ENCODE data around the gene TMEM213.

The TMEM213 gene

DNA sequence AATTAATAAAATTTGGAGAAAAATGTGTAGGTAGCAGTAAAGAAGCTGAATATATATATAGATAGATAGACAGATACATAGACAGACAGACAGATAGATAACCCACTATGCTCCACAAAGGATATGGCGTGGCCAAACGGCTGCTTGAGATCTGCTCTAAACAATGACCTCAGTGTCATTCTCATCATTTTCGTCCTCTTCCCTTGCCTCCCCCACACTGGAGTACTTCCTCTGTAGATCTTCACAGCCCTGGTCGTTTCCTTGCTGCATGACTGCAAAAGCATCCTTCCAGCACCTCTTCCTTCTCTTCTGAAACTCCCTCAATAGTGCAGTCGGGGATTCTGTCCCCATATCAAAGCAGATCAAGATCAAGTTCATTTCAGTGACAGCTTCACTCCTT is 35.8 kb downstream of the TMEM213 start:
- H3K4me3 ChIP-seq (replicated peaks in 1 of 2; ENCODE audit: low read depth in 2 of 2, low read length in 2 of 2): no peak overlapping the region
- DNase-seq (ENCODE audit: low read depth in 2 of 2): no peak
- TF ChIP-seq, protein P1, sequence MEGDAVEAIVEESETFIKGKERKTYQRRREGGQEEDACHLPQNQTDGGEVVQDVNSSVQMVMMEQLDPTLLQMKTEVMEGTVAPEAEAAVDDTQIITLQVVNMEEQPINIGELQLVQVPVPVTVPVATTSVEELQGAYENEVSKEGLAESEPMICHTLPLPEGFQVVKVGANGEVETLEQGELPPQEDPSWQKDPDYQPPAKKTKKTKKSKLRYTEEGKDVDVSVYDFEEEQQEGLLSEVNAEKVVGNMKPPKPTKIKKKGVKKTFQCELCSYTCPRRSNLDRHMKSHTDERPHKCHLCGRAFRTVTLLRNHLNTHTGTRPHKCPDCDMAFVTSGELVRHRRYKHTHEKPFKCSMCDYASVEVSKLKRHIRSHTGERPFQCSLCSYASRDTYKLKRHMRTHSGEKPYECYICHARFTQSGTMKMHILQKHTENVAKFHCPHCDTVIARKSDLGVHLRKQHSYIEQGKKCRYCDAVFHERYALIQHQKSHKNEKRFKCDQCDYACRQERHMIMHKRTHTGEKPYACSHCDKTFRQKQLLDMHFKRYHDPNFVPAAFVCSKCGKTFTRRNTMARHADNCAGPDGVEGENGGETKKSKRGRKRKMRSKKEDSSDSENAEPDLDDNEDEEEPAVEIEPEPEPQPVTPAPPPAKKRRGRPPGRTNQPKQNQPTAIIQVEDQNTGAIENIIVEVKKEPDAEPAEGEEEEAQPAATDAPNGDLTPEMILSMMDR (IDR thresholded peaks at IDR 0.05; ENCODE audit: low read depth, low read length): no peak

DNA sequence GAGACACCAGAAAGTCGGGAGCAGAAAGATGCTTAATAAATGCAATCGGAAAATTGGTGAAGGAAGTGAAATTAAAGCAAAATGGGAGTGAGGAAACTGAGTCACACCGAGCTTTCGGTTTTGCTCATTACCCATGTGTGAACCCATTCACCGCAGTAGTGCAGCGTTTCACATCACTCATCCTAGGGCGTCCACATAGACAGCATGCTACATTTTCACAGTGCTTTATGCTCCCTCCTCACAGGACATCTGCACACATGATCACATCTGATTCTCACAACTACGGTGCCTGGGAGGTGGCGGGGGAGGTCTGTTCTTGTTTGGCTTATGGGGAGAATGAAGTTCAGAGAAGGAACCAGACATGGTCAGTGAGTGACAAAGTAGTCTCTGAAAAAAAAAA is 36.8 kb downstream of the TMEM213 start:
- no peak for DNase-seq (ENCODE audit: low read depth in 2 of 2)
- TF ChIP-seq, protein P1 (IDR thresholded peaks at IDR 0.05; ENCODE audit: low read depth, low read length): no peak
- no peak overlapping the region for H3K4me3 ChIP-seq (replicated peaks in 1 of 2; ENCODE audit: low read depth in 2 of 2, low read length in 2 of 2)

DNA sequence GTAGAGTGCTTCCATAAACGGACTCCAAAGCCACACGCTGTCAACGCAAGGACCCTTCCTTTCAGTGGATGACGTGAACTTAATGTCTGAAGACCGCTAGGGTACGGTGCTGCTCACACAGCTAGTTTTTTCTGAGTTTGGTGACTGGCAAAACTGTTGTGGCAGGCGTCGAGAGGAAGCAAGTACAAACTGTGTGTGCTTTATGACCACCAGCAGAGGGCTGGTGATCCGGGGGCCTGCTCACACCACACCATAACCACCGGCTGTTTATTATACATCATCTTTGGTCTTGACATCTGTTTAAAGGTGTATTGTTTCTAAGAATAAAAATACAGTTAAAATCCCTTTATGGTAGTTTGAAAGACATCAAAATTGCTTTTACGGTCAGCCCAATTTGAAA is 37.3 kb downstream of the TMEM213 start:
- DNase-seq (ENCODE audit: low read depth in 2 of 2): no peak
- TF ChIP-seq, protein P1 (IDR thresholded peaks at IDR 0.05; ENCODE audit: low read depth, low read length): no peak
- H3K4me3 ChIP-seq (replicated peaks in 1 of 2; ENCODE audit: low read depth in 2 of 2, low read length in 2 of 2): no peak overlapping the region

DNA sequence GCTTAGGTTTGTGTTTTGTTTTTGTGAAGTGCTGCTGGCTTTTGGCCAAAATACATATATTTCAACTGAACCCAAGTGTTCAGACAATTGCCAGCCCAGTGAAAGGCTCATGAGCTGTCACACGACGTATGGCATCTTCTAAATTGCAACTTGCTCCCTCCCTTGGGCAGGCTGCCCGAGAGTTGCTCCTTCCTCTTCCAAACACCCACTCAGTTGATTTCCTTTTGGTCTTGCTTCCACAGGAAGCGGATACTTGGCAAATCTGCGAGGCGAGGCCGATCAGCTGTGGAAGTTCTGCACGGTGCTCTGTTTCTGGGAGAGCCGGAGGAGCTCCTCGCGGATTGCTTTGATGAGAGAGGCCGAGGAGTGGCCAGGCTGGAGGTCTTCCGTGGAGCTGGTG is 39.8 kb downstream of the TMEM213 start:
- H3K4me3 ChIP-seq (replicated peaks in 1 of 2; ENCODE audit: low read depth in 2 of 2, low read length in 2 of 2): no peak overlapping the region
- DNase-seq (ENCODE audit: low read depth in 2 of 2): peak; percentile 11 to 66
- TF ChIP-seq, protein P1 (IDR thresholded peaks at IDR 0.05; ENCODE audit: low read depth, low read length): no peak

DNA sequence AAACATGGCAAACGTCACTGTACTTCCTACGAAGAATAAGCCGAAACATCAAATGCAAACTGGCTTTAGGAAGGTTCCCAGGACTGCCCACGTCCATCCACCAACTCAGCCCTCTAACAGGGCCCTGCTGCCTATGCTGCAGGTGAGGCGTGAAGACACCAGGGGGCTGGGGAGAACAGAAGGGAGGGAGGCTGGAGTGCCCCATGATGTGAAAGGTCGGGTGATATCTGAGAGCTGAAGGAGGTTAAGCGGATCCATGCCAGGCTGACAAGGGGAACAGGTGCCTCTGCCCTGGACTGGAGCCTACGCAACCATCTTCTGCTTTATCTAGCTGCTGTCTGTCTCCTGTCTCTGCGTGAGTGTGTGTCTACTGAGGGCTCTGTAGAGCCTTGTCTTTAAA is 40.4 kb downstream of the TMEM213 start:
- no peak overlapping the region for H3K4me3 ChIP-seq (replicated peaks in 1 of 2; ENCODE audit: low read depth in 2 of 2, low read length in 2 of 2)
- TF ChIP-seq, protein P1 (IDR thresholded peaks at IDR 0.05; ENCODE audit: low read depth, low read length): no peak
- no peak for DNase-seq (ENCODE audit: low read depth in 2 of 2)

DNA sequence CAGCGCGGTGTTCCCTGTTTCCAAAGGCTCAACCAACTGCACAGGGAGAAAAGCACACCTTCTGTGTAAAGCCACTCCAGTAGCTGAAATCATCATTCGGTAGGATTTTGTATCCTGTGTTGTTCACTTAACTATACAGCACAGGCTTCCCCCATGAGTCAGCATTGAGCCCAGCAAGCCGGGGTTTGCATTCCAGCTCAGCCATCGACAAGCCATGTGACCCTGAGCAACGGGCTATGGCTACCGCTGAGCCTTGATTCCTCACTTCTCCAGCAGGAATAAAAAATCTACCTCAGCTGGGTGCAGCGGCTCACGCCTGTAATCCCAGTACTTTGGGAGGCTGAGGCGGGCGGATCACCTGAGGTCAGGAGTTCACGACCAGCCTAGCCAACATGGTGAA is 44.3 kb downstream of the TMEM213 start:
- TF ChIP-seq, protein P1 (IDR thresholded peaks at IDR 0.05; ENCODE audit: low read depth, low read length): no peak
- H3K4me3 ChIP-seq (replicated peaks in 1 of 2; ENCODE audit: low read depth in 2 of 2, low read length in 2 of 2): no peak overlapping the region
- peak; percentile 27 to 33 for DNase-seq (ENCODE audit: low read depth in 2 of 2)
